H1 (cell line): ENCODE measurements around the gene VPS18. TPM values are rescaled to one million over a fixed set of nuclear protein-coding genes. Genes with fewer than 3 reads are reported as not detected.

Source experiments
- ATF3 ChIP-seq: IDR thresholded peaks from 2 replicates; pipeline ENCODE4 v1.6.1; 2011; ENCODE audit warnings: low read depth, mild to moderate bottlenecking, low read length; ENCODE audit not compliant: insufficient read depth
- BCL11A ChIP-seq, 2 experiments: IDR thresholded peaks; one replicate each; pipeline ENCODE4 v1.6.1; 2011; ENCODE audit warnings: low read depth in 2 of 2, low read length in 2 of 2, mild to moderate bottlenecking in 2 of 2
- BRCA1 ChIP-seq: IDR thresholded peaks from 2 replicates; pipeline ENCODE4 v1.6.1; 2012; ENCODE audit warnings: low read depth, low read length, improper control_type of control experiment
- CEBPB ChIP-seq: IDR thresholded peaks from 2 replicates; pipeline ENCODE4 v1.6.1; 2012; ENCODE audit warnings: low read depth, low read length
- CHD7 ChIP-seq: fragments of 300-600 bp; sonication (generic); IDR thresholded peaks from 2 replicates; pipeline ENCODE4 v1.7.1; 2012; ENCODE audit warnings: low read length, moderate library complexity, mild to moderate bottlenecking, inconsistent platforms; ENCODE audit not compliant: insufficient replicate concordance
- FOSL1 ChIP-seq: IDR thresholded peaks from 2 replicates; pipeline ENCODE4 v1.6.1; 2011; ENCODE audit warnings: mild to moderate bottlenecking, low read depth, low read length, moderate library complexity; ENCODE audit not compliant: insufficient read depth
- GABPA ChIP-seq: IDR thresholded peaks from 2 replicates; pipeline ENCODE4 v1.6.1; 2011; ENCODE audit warnings: mild to moderate bottlenecking, low read length, moderate library complexity, borderline replicate concordance; ENCODE audit not compliant: insufficient read depth
- POLR2A ChIP-seq, 2 experiments: IDR thresholded peaks; 1 replicate in 1 of 2; 2 replicates in 1 of 2; pipeline ENCODE4 v1.6.1; 2011; ENCODE audit warnings: low read depth in 2 of 2, low read length in 2 of 2, mild to moderate bottlenecking in 2 of 2; ENCODE audit errors: control extremely low read depth in 1 of 2
- SP2 ChIP-seq: IDR thresholded peaks from 2 replicates; pipeline ENCODE4 v1.6.1; 2012; ENCODE audit warnings: mild to moderate bottlenecking, low read length, inconsistent platforms
- TAF1 ChIP-seq: IDR thresholded peaks from 2 replicates; pipeline ENCODE4 v1.6.1; 2011; ENCODE audit warnings: mild to moderate bottlenecking, low read depth, low read length
- TBP ChIP-seq: IDR thresholded peaks from 2 replicates; pipeline ENCODE4 v1.6.1; 2011; ENCODE audit warnings: low read depth, low read length, improper control_type of control experiment
- TCF12 ChIP-seq: IDR thresholded peaks from 2 replicates; pipeline ENCODE4 v1.6.1; 2011; ENCODE audit warnings: low read depth, mild to moderate bottlenecking, low read length
- ZNF274 ChIP-seq: IDR thresholded peaks from 2 replicates; pipeline ENCODE4 v1.7.0; 2012; ENCODE audit warnings: low read length, borderline replicate concordance; ENCODE audit errors: extremely low read depth
- polyA plus RNA-seq, 7 experiments: library from polyadenylated mRNA; depleted of rRNA in 3 of 7; stranded (reverse) in 5 of 7; unstranded in 2 of 7; fragments of >200 nt in 5 of 7; fragments of 200-250 nt in 2 of 7; gene quantifications; 1 replicate in 5 of 7; 2 replicates in 1 of 7; 4 replicates in 1 of 7; pipeline versions ENCODE4 v1.2.1 to v1.2.3, GENCODE V29; 2011 to 2013; ENCODE audit warnings: missing spikeins in 2 of 7, mixed read lengths in 2 of 7
- total RNA-seq: library from RNA; stranded (reverse); fragmentation: NEBNext Ultra II Directional; extraction: Animal tissue kit (Norgen Biotek cat#: 25700); gene quantifications from 2 replicates; pipeline ENCODE4 v1.2.1, GENCODE V29; 2021

Gene VPS18
- total and polyA plus RNA-seq, 2 of the 8 experiments (the other 6 are each of a cell fraction or from before 2014, with no cell fraction given) = 28.9 to 32.7 TPM

GRCh38 chr15:40936234-40936708 lies 42.0 kb downstream of the VPS18 start (continued):
- TF ChIP-seq CHD7 (no peak), SP2 (no peak), TAF1 (no peak), ATF3 (no peak), TBP (no peak), GABPA (no peak), FOSL1 (no peak), CEBPB (no peak), BCL11A (IDR thresholded peaks at IDR 0.05; ENCODE audit: low read depth in 2 of 2, low read length in 2 of 2) (no peak), BRCA1 (no peak), POLR2A (IDR thresholded peaks at IDR 0.05; ENCODE audit: control extremely low read depth in 1 of 2, low read depth in 2 of 2, low read length in 2 of 2) (no peak), TCF12 (no peak), ZNF274 (no peak)
